ENCODE data around the gene HEG1. TPM values are rescaled to one million over a fixed set of nuclear protein-coding genes. Genes with fewer than 3 reads are reported as not detected.
"Not testable (repeated sequence)": the region's sequence is repeated elsewhere in the genome, so short reads cannot be mapped to it uniquely, and the experiment has no call there.

The HEG1 gene, protein sequence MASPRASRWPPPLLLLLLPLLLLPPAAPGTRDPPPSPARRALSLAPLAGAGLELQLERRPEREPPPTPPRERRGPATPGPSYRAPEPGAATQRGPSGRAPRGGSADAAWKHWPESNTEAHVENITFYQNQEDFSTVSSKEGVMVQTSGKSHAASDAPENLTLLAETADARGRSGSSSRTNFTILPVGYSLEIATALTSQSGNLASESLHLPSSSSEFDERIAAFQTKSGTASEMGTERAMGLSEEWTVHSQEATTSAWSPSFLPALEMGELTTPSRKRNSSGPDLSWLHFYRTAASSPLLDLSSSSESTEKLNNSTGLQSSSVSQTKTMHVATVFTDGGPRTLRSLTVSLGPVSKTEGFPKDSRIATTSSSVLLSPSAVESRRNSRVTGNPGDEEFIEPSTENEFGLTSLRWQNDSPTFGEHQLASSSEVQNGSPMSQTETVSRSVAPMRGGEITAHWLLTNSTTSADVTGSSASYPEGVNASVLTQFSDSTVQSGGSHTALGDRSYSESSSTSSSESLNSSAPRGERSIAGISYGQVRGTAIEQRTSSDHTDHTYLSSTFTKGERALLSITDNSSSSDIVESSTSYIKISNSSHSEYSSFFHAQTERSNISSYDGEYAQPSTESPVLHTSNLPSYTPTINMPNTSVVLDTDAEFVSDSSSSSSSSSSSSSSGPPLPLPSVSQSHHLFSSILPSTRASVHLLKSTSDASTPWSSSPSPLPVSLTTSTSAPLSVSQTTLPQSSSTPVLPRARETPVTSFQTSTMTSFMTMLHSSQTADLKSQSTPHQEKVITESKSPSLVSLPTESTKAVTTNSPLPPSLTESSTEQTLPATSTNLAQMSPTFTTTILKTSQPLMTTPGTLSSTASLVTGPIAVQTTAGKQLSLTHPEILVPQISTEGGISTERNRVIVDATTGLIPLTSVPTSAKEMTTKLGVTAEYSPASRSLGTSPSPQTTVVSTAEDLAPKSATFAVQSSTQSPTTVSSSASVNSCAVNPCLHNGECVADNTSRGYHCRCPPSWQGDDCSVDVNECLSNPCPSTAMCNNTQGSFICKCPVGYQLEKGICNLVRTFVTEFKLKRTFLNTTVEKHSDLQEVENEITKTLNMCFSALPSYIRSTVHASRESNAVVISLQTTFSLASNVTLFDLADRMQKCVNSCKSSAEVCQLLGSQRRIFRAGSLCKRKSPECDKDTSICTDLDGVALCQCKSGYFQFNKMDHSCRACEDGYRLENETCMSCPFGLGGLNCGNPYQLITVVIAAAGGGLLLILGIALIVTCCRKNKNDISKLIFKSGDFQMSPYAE (N-terminal part only)
- 95.0 TPM for total RNA-seq
- long read RNA-seq, partial matches to known transcripts, result 3 of 10 reads
- long read RNA-seq, other reads (novel, unspliced or antisense), result 7 of 10 reads

DNA sequence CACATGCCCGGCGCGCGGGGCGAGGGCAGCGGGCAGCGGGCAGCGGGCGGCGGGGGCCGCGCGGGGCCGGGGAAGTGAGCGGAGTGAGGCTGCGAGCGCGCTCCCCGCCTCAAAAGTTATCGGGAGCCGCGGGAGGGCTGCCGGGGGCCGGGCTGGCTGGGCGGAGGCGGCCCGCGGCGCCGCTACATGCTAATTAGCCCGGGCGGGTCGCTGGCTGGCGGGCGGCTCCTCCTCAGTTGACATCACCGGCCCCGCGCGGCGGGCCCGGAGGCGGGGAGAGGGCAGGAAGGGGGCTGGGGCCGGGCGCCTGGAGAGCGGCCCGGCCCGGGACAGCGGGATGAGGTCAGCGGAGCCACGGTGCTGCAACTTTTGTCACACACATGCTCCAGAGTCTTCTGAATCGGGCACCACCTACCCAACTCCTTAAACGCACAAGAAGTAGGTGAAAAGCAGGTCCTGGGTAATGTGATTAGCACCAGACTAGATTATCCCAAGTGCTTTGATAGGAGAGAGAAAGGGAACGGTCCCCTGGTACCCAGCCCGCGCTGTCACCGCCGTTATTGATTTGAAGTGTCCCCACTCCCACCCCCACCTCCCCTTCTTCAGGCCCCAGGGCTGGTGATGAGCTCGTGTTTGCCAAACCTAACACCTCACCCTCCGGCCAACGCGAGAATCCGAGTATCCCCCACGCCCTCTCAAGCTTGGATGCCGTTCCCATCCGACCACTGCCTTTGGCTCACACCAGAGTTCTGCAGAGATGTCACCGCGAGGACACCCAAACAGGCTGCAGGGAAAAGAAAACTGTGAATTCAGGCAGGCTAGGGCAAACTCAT, at the start of gene HEG1:
Gene HEG1, minus strand, starts transcription at position 85 of the 833 bp plus-strand sequence. CDS start 107 bp downstream, outside the sequence.
- ATAC-seq (peak; percentile 91), DNase-seq (ENCODE audit: missing footprints) (peak; percentile 96)
- intact Hi-C loops (cut with DNase I), result loop anchor here (2.0 kb wide), 2 partner anchors 19 to 53 kb away; no protein-coding TSS in a partner anchor

DNA sequence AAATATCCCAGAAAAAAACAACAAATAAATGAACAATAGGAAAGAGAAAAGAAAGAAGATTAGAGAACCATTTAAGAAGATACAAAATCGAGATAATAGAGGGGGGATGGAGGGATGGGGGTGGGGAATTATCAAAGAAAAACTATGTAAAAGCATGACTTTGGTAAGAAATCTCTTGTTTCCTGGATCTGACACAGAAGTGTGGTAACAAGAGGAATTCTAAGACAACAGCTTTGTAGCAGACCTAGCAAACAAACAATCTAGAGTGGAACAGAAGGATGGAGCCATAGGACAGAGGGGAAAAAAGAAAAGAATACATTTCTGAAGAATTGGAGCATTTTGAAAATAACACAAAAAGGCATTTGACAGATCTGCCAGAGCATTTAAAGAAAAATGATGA, 49.3 kb upstream of the HEG1 start:
- intact Hi-C loops (cut with DNase I), result no loop called here
- no peak for DNase-seq (ENCODE audit: missing footprints)
- ATAC-seq, result no peak

DNA sequence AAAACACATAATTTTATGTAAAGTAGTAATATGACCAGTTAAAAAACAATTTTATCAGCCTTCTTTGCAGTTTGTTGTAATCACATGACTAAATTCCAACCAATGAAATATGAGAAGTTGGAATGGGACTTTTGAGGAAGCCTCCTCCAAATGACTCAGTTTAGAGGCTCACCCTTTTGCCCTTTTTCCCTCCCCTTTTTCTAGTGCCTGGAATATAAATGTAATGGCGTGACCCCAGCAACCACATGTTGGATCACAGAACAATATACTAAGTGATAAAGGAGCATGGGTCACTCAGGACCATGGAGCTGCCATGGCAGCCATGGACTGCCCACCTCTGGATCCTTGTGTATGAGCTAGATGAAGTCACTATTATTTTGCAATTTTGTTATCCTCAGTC, 48.8 kb upstream of the HEG1 start:
- ATAC-seq, result no peak
- intact Hi-C loops (cut with DNase I), result no loop called here

DNA sequence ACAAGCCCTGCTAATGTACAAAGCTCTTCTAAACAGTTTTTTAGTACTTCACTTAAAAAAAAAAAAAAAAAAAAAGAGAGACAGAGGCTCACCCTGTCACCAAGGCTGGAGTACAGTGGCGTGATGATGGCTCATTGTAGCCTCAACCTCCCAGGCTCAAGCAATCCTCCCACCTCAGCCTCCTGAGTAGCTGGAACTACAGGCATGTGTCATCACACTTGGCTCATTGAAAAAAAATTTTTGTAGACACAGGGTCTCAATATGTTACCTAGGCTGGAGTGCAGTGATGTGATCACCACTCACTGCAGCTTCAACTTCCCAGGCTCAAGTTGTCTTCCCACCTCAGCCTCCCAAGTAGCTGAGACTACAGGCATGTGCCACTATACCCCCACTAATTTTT, 47.6 kb upstream of the HEG1 start:
- DNase-seq (ENCODE audit: missing footprints) (no peak), ATAC-seq (no peak)
- intact Hi-C loops (cut with DNase I), result no loop called here

More for the DNA sequence above, 48.8 kb upstream of the HEG1 start:
- DNase-seq (ENCODE audit: missing footprints), result no peak

DNA sequence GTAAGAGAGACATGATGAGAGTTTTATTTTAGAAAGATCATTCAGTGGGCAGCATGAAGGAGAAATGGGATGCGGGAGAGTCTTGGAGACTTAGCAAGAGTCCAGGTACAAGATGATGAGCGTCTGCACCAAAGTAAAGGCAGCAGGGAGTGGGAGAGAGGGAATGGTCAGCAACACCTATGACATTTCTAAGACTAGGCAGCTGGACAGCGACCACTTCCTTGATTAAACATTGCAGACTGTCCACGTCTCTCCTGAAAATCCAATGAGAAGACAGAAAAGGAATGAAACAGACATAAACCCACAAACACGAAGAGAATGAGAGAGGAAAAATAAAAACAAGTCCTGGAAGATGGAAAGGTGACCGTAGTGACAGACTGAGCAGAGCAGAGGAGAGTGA, 46.7 kb upstream of the HEG1 start:
- ATAC-seq (no peak), DNase-seq (ENCODE audit: missing footprints) (no peak)
- intact Hi-C loops (cut with DNase I), result no loop called here

DNA sequence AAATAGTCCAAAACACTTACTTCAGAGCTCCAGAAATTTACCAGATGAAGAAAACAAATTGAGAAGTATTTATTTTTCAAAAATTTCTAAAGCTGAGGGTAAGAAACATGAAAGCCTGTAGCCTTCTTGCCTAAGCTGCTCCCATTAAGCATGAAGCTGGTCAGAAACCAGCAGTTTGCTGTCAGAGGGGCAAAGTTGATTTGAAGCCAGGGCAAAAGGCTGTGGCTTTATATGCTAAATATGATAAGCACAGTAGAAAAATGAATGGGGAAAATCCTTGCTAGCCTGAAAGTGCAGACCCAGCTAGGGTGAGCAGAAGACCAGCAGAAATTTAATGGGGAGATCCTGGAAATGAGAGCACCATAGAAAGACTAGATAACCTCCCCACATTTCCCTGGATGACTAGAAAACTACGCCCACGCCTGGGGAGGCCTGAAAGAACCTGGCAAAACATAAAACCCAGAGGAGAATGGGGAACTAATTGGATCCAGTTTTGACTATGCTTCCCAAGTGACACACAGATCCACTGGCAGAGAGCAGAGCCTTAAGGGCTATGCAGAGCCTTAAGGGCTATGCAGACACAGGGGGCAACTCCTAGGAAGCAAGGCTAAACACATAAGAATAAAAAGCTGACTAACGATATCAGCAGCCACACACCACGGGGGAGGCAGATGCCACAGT, 43.0 kb upstream of the HEG1 start:
- DNase-seq (ENCODE audit: missing footprints) (no peak), ATAC-seq (no peak)
- intact Hi-C loops (cut with DNase I), result no loop called here

DNA sequence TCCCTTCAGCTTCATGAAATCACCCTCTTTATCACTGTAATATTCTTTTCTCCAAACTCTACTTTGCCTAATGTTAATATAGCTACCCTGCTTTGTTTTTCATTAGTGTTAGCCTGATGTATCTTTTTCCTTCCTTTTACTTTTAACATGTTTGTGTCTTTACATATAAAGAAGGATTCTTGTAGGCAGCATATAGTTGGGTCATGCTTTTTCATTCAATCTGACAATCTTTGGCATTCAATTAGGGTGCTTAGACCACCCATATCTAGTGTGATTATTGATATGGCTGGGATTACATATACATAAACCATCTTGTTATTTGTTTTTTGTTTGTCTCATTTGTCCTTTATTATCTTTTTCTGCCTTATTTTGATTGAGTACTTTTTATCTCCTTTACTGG, 34.9 kb upstream of the HEG1 start:
- no peak for ATAC-seq
- intact Hi-C loops (cut with DNase I), result no loop called here
- no peak for DNase-seq (ENCODE audit: missing footprints)

DNA sequence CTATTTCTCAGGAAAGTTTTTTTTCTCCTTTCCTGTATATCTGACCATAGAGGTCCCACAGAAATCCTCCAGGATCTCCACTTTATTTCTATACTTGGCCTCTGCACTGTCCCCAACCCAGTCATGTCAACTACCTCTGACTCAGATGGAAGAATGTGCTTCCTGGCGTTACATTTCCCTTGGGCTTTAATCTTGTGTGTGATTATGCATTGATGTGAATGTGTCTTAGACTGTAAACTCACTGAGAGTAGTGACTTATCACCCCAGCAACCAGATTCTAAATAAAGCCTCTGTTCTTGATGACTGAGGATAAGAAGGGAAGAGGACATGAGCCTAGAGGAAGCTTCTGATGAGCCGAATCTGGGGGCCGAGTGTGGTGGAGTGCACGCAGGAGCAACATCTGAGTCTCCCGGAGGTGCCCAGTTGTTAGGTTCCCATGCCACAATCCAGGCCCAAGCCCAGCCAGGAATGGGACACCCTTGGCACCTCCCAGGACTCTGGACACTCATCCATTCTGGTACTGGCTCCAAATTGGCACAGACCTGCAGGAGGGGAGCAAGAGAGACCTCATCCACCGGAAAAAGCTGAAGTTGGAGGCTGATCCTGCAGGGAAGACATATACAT, 32.1 kb upstream of the HEG1 start:
- DNase-seq (ENCODE audit: missing footprints), result no peak
- no peak for ATAC-seq
- intact Hi-C loops (cut with DNase I), result no loop called here

DNA sequence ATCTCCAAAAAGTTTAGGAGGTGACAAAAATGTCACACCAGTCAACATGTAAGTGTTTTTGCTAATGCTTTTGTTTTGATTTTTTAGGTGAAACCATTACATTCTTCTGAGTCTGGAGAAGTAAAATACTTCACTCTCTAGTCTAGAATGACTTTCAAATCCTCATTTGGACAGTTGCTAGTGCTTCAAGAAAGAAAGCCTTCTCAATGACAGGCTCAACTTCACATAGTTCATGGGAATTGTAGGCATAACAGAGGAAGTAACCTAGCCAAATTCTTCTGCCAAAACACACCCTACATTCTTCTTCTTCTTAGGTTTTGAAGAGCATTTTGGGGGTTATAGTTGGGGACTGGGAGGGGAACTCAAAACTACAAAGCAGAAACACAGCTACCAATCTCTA, 29.4 kb upstream of the HEG1 start:
- ATAC-seq, result no peak
- intact Hi-C loops (cut with DNase I), result no loop called here
- DNase-seq (ENCODE audit: missing footprints), result no peak

DNA sequence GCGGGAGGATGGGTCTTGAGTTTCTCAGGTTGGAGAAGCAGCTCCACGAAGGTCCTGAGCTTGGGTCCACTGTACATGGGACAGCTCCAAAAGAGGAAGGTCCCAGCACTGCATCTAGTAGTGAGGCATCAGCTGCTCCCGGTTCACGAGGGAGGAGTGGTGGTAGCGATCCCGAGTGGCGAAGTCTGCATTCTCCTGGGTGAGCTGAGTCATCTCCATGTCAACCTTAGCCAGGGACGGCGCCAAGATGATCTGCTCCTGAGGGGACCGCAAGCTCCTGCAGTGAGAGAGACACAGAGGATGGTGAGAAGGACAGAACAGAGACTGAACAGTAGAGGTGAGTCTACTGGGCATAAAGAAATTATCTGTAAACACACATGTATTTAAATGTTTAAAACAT, 28.0 kb upstream of the HEG1 start:
- intact Hi-C loops (cut with DNase I), result no loop called here
- ATAC-seq, result no peak

DNA sequence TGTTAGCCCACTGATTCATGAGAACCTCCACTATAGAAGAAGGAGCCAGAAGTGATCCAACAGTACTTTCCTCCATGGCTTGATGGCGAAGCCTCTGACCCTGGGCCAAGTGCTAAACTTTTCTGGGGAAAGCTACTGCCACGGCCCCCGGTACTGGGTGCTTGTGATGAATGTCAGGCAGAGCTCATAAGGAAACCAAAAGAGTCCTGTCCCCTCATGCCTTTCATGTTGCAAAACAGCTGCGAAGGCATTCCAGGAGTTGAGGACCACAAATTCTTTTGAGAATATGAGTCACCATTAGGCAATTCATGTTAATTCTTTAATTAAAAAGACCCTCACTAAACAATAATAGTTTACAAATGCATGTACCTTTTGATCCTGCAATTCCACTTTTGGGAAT, 26.5 kb upstream of the HEG1 start:
- ATAC-seq; DNase-seq (ENCODE audit: missing footprints); intact Hi-C loops (cut with DNase I): not testable (repeated sequence)

More for the DNA sequence above, 28.0 kb upstream of the HEG1 start:
- DNase-seq (ENCODE audit: missing footprints), result no peak

DNA sequence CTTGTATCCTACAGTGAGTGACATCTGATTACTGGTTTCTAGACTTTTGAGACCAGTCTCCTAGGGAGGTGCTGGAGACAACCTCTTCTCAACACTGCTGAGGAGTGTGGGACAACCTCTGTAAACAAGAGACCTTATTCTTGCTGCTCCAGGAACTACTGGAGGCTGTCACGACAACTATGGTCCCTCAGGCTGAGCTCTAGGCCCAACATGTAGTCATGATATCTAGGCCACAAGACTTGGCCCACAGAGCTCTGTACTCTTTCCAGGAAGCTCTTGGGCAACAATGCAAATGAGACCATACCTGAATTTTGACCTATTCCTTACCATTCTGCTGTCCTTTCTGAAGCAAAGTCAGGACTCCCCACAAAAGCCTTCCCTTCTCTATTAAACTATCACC, 24.3 kb upstream of the HEG1 start:
- no peak for ATAC-seq
- intact Hi-C loops (cut with DNase I), result no loop called here

DNA sequence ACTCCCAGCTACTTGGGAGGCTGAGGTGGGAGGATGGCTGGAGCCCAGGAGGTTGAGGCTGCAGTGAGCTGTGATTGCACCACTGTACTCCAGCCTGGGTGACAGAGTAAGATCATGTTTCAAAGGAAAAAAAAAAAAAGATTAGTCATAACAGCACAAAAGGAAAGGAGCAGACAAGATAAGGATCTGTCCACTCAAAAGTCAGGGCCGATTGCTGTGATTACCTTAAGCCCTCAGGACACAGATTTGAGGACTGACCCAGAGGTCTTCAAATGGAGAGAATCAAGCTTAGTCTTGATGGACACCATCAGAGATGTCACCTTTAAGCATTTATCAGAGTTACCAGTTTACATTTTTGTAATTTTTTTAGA, 23.9 kb upstream of the HEG1 start:
- intact Hi-C loops (cut with DNase I), result no loop called here
- DNase-seq (ENCODE audit: missing footprints) (no peak), ATAC-seq (no peak)

More for the DNA sequence above, 24.3 kb upstream of the HEG1 start:
- DNase-seq (ENCODE audit: missing footprints), result no peak

DNA sequence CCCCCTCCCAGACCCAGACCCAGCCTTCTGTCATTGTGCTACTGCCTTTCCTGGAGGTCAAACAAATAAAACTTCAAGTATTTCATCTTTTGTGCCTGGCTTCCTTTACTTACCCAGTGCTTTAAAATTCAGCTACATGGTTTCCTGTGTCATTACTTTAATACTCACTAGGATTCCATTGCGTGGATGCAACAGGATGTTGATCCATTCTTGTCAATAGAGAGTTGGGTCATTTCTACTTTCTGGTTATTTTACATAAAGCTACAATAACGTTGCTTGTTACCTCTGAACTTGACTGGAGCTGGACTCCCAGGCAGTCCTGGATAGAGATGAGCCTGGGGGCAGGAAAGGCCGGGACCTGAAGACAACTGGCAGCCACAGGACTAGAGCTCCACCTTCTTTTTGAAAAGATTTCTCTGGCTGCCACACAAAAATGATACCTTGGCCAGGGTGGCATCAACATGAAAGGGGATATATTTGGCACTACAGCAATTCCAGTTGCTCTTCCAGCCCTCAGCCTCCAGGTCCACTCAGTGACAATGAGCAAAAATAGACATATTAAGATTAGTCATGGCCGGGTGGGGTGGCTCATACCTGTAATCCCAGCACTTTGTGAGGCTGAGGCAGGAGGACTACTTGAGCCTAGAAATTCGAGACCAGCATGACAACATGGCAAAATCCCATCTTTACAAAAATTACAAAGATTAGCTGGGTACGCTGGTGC, 23.3 kb upstream of the HEG1 start:
- ATAC-seq (no peak), DNase-seq (ENCODE audit: missing footprints) (no peak)
- intact Hi-C loops (cut with DNase I), result no loop called here

DNA sequence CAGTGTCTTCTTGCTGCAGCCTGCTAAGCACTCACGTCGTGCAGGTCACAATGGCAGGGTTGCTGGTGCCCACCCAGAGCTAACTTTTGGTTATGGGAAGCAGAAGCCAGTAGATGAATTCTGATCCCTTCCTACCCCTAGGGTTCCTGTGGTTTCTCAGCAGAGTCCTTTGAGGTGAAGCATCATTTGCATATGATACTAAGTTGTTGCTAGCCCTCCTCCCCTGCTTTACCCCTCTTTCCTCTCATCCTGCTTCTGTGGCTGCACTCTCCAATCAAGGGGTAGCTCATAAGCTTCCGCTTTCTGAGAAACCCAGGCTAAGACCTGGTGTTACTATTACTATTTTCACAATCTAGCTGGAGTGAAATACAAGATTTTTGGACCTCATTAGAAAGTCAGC, 22.1 kb upstream of the HEG1 start:
- ATAC-seq (no peak), DNase-seq (ENCODE audit: missing footprints) (no peak)
- intact Hi-C loops (cut with DNase I), result no loop called here

DNA sequence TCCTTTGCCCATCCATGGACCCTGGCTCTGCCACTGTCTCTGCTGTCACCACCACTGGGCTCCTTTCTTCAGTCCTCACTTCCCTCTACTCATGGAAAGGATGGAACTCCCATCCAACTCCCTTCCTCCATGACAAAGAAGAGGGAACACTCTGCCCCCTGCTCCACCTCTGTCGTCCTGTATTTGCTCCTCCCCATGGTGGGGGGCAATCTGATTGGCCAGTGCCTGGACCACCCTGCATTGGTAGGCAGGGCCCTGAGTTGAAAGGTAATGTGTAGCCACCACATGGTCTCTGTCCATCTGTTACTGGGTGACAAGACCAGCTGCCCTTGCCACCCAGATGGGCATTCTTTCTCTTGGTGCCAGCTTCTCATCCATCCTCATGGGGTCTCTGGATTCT, 20.7 kb upstream of the HEG1 start:
- DNase-seq (ENCODE audit: missing footprints) (no peak), ATAC-seq (no peak)
- intact Hi-C loops (cut with DNase I), result no loop called here

DNA sequence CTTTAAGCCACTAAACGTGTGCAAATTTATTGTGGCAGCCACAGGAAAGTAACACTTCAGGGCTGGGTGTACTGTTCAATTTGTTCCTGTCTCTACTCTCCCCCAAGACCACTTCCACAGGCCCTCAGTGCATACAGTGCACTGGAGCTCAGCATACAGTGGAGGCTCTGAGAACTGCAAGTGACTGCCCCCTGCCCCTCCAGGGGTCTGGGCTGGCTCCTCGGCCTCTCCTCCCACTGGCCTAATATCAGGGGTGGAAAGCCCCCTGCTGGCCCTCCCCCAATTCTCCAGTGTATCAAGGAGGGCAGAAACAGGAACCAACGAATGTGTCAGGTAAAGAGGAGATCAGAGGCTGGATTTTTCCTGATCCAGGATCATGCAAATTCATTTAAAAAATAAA, 19.9 kb upstream of the HEG1 start:
- ATAC-seq, result no peak

More for the DNA sequence above, 19.9 kb upstream of the HEG1 start:
- intact Hi-C loops (cut with DNase I), result no loop called here
- no peak for DNase-seq (ENCODE audit: missing footprints)
